KMS-11 (cell line): ENCODE results near the gene PRDM16.
"Not testable (repeated sequence)": the region's sequence is repeated elsewhere in the genome, so short reads cannot be mapped to it uniquely, and the experiment has no call there.

Experiments used
- H2AFZ ChIP-seq: fragments of 200-600 bp; sonication (generic); 2 replicates; pipeline ENCODE4 v1.6.1; 2016; ENCODE audit warnings: antibody characterized with exemption, mixed run types, low read depth
- H3K27ac ChIP-seq: fragments of 200-600 bp; sonication (generic); 2 replicates; pipeline ENCODE4 v1.6.1; 2016; ENCODE audit warnings: mild to moderate bottlenecking, mixed run types
- H3K27me3 ChIP-seq: fragments of 200-600 bp; sonication (generic); 2 replicates; pipeline ENCODE4 v1.6.1; 2017; ENCODE audit warnings: mild to moderate bottlenecking, low read depth, mixed run types, moderate library complexity; ENCODE audit not compliant: insufficient read depth
- H3K36me3 ChIP-seq: fragments of 200-600 bp; sonication (generic); 2 replicates; pipeline ENCODE4 v1.6.1; 2017; ENCODE audit warnings: mild to moderate bottlenecking, mixed run types; ENCODE audit not compliant: insufficient read depth
- H3K4me1 ChIP-seq: fragments of 200-600 bp; sonication (generic); 2 replicates; pipeline ENCODE4 v1.6.1; 2016; ENCODE audit warnings: mild to moderate bottlenecking, low read depth, mixed run types; ENCODE audit not compliant: poor library complexity, severe bottlenecking
- H3K4me2 ChIP-seq: fragments of 200-600 bp; sonication (generic); 2 replicates; pipeline ENCODE4 v1.7.0; 2016; ENCODE audit warnings: mild to moderate bottlenecking, mixed run types
- H3K4me3 ChIP-seq: fragments of 200-600 bp; sonication (generic); IDR thresholded peaks from 2 replicates; pipeline ENCODE4 v1.6.1; 2017; ENCODE audit warnings: low read depth, low read length, mixed read lengths; ENCODE audit not compliant: insufficient read depth
- H3K79me2 ChIP-seq: fragments of 200-600 bp; sonication (generic); 2 replicates; pipeline ENCODE4 v1.6.1; 2016; ENCODE audit warnings: low read depth, mixed run types; ENCODE audit not compliant: insufficient read depth
- H3K9ac ChIP-seq: fragments of 200-600 bp; sonication (generic); 2 replicates; pipeline ENCODE4 v1.6.1; 2016; ENCODE audit warnings: mild to moderate bottlenecking, mixed run types
- H4K20me1 ChIP-seq: fragments of 200-600 bp; sonication (generic); 2 replicates; pipeline ENCODE4 v1.6.1; 2016; ENCODE audit warnings: mild to moderate bottlenecking, mixed run types; ENCODE audit not compliant: insufficient read depth
- TF ChIP-seq, protein P1 (sequence below): fragments of 200-600 bp; sonication (generic); conservative IDR thresholded peaks from 2 replicates; pipeline ENCODE4 v1.6.1; 2017; ENCODE audit warnings: low read depth, mild to moderate bottlenecking, antibody characterized with exemption, low read length, moderate library complexity, mixed read lengths

PRDM16 gene

DNA sequence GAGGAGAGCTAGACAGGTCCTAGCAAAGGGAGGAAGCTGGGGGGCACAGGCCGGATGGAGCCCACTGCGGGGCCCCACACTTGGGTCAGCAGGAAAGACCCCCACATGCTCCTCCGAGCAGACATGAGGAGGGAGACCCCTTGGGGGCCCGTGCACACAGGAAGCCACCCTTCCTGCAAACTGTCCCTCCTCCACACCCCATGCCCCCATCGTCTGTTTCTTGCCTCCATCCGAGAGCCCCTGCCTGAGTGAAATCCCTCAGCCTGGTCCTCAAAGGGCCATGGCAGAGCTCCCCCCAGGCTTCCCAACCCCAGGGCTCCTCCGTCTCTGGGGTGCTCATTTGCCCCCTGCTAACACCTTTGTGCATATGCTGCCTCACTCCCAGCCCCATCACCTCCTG is 168.0 kb downstream of the PRDM16 start:
- no peak overlapping the region for H2AFZ ChIP-seq
- no peaks in the 10 kb centered on the region for H3K79me2 ChIP-seq
- H3K27ac ChIP-seq = no peak overlapping the region
- H3K4me3 ChIP-seq = no peak overlapping the region
- no peaks in the 10 kb centered on the region for H3K4me1 ChIP-seq
- TF ChIP-seq, protein P1, sequence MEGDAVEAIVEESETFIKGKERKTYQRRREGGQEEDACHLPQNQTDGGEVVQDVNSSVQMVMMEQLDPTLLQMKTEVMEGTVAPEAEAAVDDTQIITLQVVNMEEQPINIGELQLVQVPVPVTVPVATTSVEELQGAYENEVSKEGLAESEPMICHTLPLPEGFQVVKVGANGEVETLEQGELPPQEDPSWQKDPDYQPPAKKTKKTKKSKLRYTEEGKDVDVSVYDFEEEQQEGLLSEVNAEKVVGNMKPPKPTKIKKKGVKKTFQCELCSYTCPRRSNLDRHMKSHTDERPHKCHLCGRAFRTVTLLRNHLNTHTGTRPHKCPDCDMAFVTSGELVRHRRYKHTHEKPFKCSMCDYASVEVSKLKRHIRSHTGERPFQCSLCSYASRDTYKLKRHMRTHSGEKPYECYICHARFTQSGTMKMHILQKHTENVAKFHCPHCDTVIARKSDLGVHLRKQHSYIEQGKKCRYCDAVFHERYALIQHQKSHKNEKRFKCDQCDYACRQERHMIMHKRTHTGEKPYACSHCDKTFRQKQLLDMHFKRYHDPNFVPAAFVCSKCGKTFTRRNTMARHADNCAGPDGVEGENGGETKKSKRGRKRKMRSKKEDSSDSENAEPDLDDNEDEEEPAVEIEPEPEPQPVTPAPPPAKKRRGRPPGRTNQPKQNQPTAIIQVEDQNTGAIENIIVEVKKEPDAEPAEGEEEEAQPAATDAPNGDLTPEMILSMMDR = no peak
- H3K4me2 ChIP-seq = no peak overlapping the region
- no peaks in the 10 kb centered on the region for H4K20me1 ChIP-seq
- H3K27me3 ChIP-seq = peaks cover 77% of the 10 kb centered on the region
- no peak overlapping the region for H3K9ac ChIP-seq
- no peaks in the 10 kb centered on the region for H3K36me3 ChIP-seq

DNA sequence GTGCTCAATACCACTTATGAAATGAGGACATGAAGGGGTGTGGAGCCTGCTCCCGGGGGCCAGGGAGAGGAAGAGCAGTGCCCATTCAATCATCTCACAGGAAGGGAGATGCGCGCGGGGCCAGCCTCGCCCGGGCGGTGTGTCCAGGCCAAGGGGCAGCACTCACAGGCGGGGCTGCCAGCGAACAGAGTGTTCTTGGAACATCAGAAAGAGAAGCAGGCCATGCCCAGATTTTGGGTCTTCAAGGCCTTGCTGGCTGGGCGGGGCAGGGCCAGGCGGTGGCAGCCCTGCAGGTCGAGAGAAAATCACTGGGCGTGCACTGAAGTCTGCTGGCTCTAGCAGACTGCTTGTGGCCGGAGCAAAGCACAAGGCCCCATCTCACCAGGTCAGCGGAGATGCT is 168.6 kb downstream of the PRDM16 start:
- H3K4me2 ChIP-seq = no peak overlapping the region
- no peak overlapping the region for H3K27ac ChIP-seq
- H3K27me3 ChIP-seq = peaks cover 77% of the 10 kb centered on the region
- no peaks in the 10 kb centered on the region for H3K4me1 ChIP-seq
- H3K9ac ChIP-seq = no peak overlapping the region
- no peaks in the 10 kb centered on the region for H4K20me1 ChIP-seq
- H2AFZ ChIP-seq = no peak overlapping the region
- H3K4me3 ChIP-seq = no peak overlapping the region
- TF ChIP-seq, protein P1 = no peak
- H3K79me2 ChIP-seq = no peaks in the 10 kb centered on the region
- no peaks in the 10 kb centered on the region for H3K36me3 ChIP-seq

- H3K36me3 ChIP-seq = no peaks in the 10 kb centered on the region
- TF ChIP-seq, protein P1 = no peak
- no peak overlapping the region for H2AFZ ChIP-seq
- H3K27ac ChIP-seq = no peak overlapping the region
- H3K27me3 ChIP-seq = peaks cover 76% of the 10 kb centered on the region
- H3K9ac ChIP-seq = no peak overlapping the region
- H3K79me2 ChIP-seq = no peaks in the 10 kb centered on the region
- no peaks in the 10 kb centered on the region for H3K4me1 ChIP-seq
- no peak overlapping the region for H3K4me2 ChIP-seq
- H3K4me3 ChIP-seq = no peak overlapping the region
- no peaks in the 10 kb centered on the region for H4K20me1 ChIP-seq
Observed at GRCh38 chr1:3237994-3238702, 169.1 kb downstream of the PRDM16 start.

GRCh38 chr1:3238703-3239278 is 169.8 kb downstream of the PRDM16 start:
- H2AFZ ChIP-seq = no peak overlapping the region
- no peaks in the 10 kb centered on the region for H3K36me3 ChIP-seq
- no peak overlapping the region for H3K4me3 ChIP-seq
- H3K9ac ChIP-seq = no peak overlapping the region
- no peaks in the 10 kb centered on the region for H3K79me2 ChIP-seq
- no peak overlapping the region for H3K27ac ChIP-seq
- TF ChIP-seq, protein P1 = no peak
- peaks cover 76% of the 10 kb centered on the region for H3K27me3 ChIP-seq
- H4K20me1 ChIP-seq = no peaks in the 10 kb centered on the region
- H3K4me2 ChIP-seq = no peak overlapping the region
- H3K4me1 ChIP-seq = no peaks in the 10 kb centered on the region

GRCh38 chr1:3239991-3240390 is 171.0 kb downstream of the PRDM16 start:
- not testable (repeated sequence) for H3K36me3 ChIP-seq, H3K27ac ChIP-seq, H3K4me3 ChIP-seq, H4K20me1 ChIP-seq, H3K4me1 ChIP-seq, H3K4me2 ChIP-seq, H3K9ac ChIP-seq, H3K79me2 ChIP-seq, H2AFZ ChIP-seq
- peaks cover 75% of the 10 kb centered on the region; the same call in 1 of the 2 replicates for H3K27me3 ChIP-seq
